CD14-positive monocyte (primary cell): ENCODE results near the gene XYLT1. TPM values are rescaled to one million over a fixed set of nuclear protein-coding genes. Genes with fewer than 3 reads are reported as not detected.

Experiments
- DNase-seq, 3 donors: peaks; one replicate each; pipeline ENCODE4 v3.0.0-alpha.2; 2011 to 2022
- H2AFZ ChIP-seq: 2 replicates; pipeline ENCODE4 v1.6.0; 2012; ENCODE audit warnings: mild to moderate bottlenecking, low read depth, low read length, inconsistent platforms; ENCODE audit not compliant: insufficient read depth, poor library complexity, severe bottlenecking
- H3K27ac ChIP-seq, 2 donors: 1 replicate in 1 of 2; 2 replicates in 1 of 2; pipeline ENCODE4 v1.5.1; 2012 to 2013; ENCODE audit warnings: low read length in 2 of 2, control low read depth in 1 of 2, inconsistent platforms in 1 of 2, low read depth in 1 of 2, mild to moderate bottlenecking in 1 of 2
- H3K27me3 ChIP-seq, 2 donors: one replicate each; pipeline versions ENCODE4 v1.6.0 to v1.6.1; 2011 to 2013; ENCODE audit warnings: low read length in 2 of 2; ENCODE audit not compliant: control insufficient read depth in 2 of 2, insufficient read depth in 2 of 2
- H3K36me3 ChIP-seq, 2 donors: replicated peaks in 1 of 2; 1 replicate in 1 of 2; 2 replicates in 1 of 2; pipeline versions ENCODE4 v1.5.1 to v1.6.1; 2012 to 2013; ENCODE audit warnings: low read length in 2 of 2, control low read depth in 1 of 2, inconsistent platforms in 1 of 2, mild to moderate bottlenecking in 1 of 2; ENCODE audit not compliant: insufficient read depth in 2 of 2, control insufficient read depth in 1 of 2
- H3K4me1 ChIP-seq, 2 donors: 1 replicate in 1 of 2; 2 replicates in 1 of 2; pipeline versions ENCODE4 v1.5.1 to v1.6.1; 2012 to 2013; ENCODE audit warnings: low read length in 2 of 2, control low read depth in 1 of 2, inconsistent platforms in 1 of 2, mild to moderate bottlenecking in 1 of 2, moderate library complexity in 1 of 2; ENCODE audit not compliant: insufficient read depth in 2 of 2, control insufficient read depth in 1 of 2
- H3K4me2 ChIP-seq: replicated peaks from 2 replicates; pipeline ENCODE3; 2012; ENCODE audit warnings: low read length, moderate library complexity, mild to moderate bottlenecking; ENCODE audit not compliant: poor library complexity, severe bottlenecking; ENCODE audit errors: extremely low read depth
- H3K4me3 ChIP-seq, 3 experiments: fragments of 200-600 bp in 1 of 3; sonication (generic) in 1 of 3; replicated peaks in 1 of 3; 1 replicate in 2 of 3; 2 replicates in 1 of 3; pipeline ENCODE4 v1.5.1; 2011 to 2013; ENCODE audit warnings: low read length in 3 of 3, mild to moderate bottlenecking in 3 of 3, control low read depth in 2 of 3, low read depth in 2 of 3, inconsistent platforms in 1 of 3, moderate library complexity in 1 of 3
- H3K79me2 ChIP-seq: 2 replicates; pipeline ENCODE4 v1.6.0; 2012; ENCODE audit warnings: mild to moderate bottlenecking, control low read depth, inconsistent platforms, low read length, moderate library complexity; ENCODE audit not compliant: insufficient read depth
- H3K9ac ChIP-seq: 2 replicates; pipeline ENCODE4 v1.6.0; 2017; ENCODE audit warnings: low read length, mild to moderate bottlenecking; ENCODE audit not compliant: insufficient read depth, poor library complexity, severe bottlenecking
- H3K9me3 ChIP-seq, 2 donors: replicated peaks in 1 of 2; 1 replicate in 1 of 2; 2 replicates in 1 of 2; pipeline versions ENCODE4 v1.5.1 to v1.6.1; 2012 to 2013; ENCODE audit warnings: low read length in 2 of 2, control low read depth in 1 of 2; ENCODE audit not compliant: control insufficient read depth in 1 of 2, insufficient read depth in 1 of 2
- H4K20me1 ChIP-seq: 2 replicates; pipeline ENCODE4 v1.6.0; 2012; ENCODE audit warnings: mild to moderate bottlenecking, low read length, control low read depth, moderate library complexity; ENCODE audit not compliant: insufficient read depth
- H3K27ac Mint-ChIP-seq, 7 donors: one replicate each; pipeline ENCODE4 v1.8.0; 2020; ENCODE audit warnings: mild to moderate bottlenecking in 7 of 7, mixed read lengths in 7 of 7, moderate library complexity in 6 of 7, inconsistent platforms in 2 of 7
- H3K27me3 Mint-ChIP-seq, 3 donors: one replicate each; pipeline ENCODE4 v1.8.0; 2021 to 2022; ENCODE audit warnings: low read depth in 3 of 3, mild to moderate bottlenecking in 3 of 3, mixed read lengths in 3 of 3, moderate library complexity in 3 of 3, inconsistent platforms in 1 of 3
- H3K36me3 Mint-ChIP-seq, 2 donors: one replicate each; pipeline ENCODE4 v1.8.0; 2020; ENCODE audit warnings: mixed read lengths in 2 of 2, inconsistent platforms in 1 of 2, mild to moderate bottlenecking in 1 of 2
- H3K4me1 Mint-ChIP-seq: one replicate; pipeline ENCODE4 v1.8.0; 2020; ENCODE audit warnings: mild to moderate bottlenecking, mixed read lengths
- H3K4me3 Mint-ChIP-seq, 2 donors: one replicate each; pipeline ENCODE4 v1.8.0; 2020; ENCODE audit warnings: mild to moderate bottlenecking in 2 of 2, mixed read lengths in 2 of 2, moderate library complexity in 1 of 2
- H3K9me3 Mint-ChIP-seq, 7 donors: one replicate each; pipeline ENCODE4 v1.8.0; 2020 to 2022; ENCODE audit warnings: mixed read lengths in 7 of 7, mild to moderate bottlenecking in 6 of 7, moderate library complexity in 6 of 7, inconsistent platforms in 2 of 7
- WGBS: methylation state at CpG from one replicate; pipeline ENCODE4 v1.1.5; 2013; ENCODE audit warnings: missing lambda C conversion rate; ENCODE audit not compliant: insufficient coverage; 5-methylcytosine and 5-hydroxymethylcytosine counted together
- intact Hi-C, 2 donors: fragments of 100-400 bp; cut with micrococcal nuclease; formaldehyde crosslinking; loops; one replicate each; pipeline versions ENCODE4 v1.15.0 to v1.15.1; 2023
- polyA plus RNA-seq, 3 donors: library from polyadenylated mRNA; depleted of rRNA in 1 of 3; unstranded in 2 of 3; stranded (reverse) in 1 of 3; fragments of 300-500 nt in 2 of 3; fragments of >200 nt in 1 of 3; fragmentation: Illumina TruSeq in 2 of 3; gene quantifications; 1 replicate in 2 of 3; 2 replicates in 1 of 3; pipeline ENCODE4 v1.2.3, GENCODE V29; 2012 to 2021
- TF ChIP-seq, protein P1 (sequence below): fragments of 200-600 bp; IDR thresholded peaks from one replicate; pipeline ENCODE4 v1.8.0; 2022; ENCODE audit warnings: antibody characterized with exemption, mild to moderate bottlenecking

XYLT1 gene
- polyA plus RNA-seq, 3 donors, result 0.51 to 9.4 (median 1.6) TPM

DNA sequence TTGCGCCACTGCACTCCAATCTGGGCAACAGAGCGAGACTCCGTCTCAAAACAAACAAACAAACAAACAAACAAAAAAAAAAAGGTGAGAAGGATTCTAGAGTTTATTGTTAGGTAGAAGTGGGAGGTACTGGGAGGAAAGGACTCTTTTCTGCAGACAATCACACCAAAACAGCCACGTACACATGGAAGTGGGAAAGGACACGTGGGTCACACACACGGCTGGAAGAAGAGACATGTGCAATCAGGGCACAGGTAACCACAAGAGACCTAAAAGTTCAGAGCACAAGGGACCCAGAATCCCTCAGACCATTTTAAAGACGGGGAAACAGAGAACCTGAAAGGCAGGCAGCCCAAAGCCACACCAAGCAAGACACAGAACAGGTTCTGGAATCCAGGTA, 20.5 kb downstream of the XYLT1 start:
- peaks cover 13 to 39% of the 10 kb centered on the region in 2 donors for H3K36me3 Mint-ChIP-seq
- Histone ChIP-seq H3K27me3 (no peaks in the 10 kb centered on the region), H3K79me2 (peaks cover 63% of the 10 kb centered on the region), H3K4me1 (peaks cover 69 to 73% of the 10 kb centered on the region in 2 donors), H3K4me3 (no peak overlapping the region), H4K20me1 (no peaks in the 10 kb centered on the region), H3K4me2 (no peak overlapping the region), H3K36me3 (peaks cover 0 to 8% of the 10 kb centered on the region in 2 donors), H3K27ac (peak overlapping the region; percentile 21 to 96), H3K9me3 (no peaks in the 10 kb centered on the region), H2AFZ (no peak overlapping the region), H3K9ac (no peak overlapping the region)
- H3K9me3 Mint-ChIP-seq, result peaks cover 0 to 3% (median 1%) of the 10 kb centered on the region in 7 donors
- no peak for DNase-seq
- peaks cover 69% of the 10 kb centered on the region for H3K4me1 Mint-ChIP-seq
- intact Hi-C loops, result loop anchor here in 1 of 2 donors (5.0 kb wide), 1 partner anchor 193 kb away; no protein-coding TSS in a partner anchor
- 92% methylated on average over 1 of the region's 7 CpGs for WGBS
- TF ChIP-seq, protein P1, sequence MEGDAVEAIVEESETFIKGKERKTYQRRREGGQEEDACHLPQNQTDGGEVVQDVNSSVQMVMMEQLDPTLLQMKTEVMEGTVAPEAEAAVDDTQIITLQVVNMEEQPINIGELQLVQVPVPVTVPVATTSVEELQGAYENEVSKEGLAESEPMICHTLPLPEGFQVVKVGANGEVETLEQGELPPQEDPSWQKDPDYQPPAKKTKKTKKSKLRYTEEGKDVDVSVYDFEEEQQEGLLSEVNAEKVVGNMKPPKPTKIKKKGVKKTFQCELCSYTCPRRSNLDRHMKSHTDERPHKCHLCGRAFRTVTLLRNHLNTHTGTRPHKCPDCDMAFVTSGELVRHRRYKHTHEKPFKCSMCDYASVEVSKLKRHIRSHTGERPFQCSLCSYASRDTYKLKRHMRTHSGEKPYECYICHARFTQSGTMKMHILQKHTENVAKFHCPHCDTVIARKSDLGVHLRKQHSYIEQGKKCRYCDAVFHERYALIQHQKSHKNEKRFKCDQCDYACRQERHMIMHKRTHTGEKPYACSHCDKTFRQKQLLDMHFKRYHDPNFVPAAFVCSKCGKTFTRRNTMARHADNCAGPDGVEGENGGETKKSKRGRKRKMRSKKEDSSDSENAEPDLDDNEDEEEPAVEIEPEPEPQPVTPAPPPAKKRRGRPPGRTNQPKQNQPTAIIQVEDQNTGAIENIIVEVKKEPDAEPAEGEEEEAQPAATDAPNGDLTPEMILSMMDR, result no peak
- no peak overlapping the region for H3K4me3 Mint-ChIP-seq
- peak overlapping the region; percentile 94 to 98 (median 96) for H3K27ac Mint-ChIP-seq
- H3K27me3 Mint-ChIP-seq, result peaks cover 0 to 3% (median 2%) of the 10 kb centered on the region in 3 donors

DNA sequence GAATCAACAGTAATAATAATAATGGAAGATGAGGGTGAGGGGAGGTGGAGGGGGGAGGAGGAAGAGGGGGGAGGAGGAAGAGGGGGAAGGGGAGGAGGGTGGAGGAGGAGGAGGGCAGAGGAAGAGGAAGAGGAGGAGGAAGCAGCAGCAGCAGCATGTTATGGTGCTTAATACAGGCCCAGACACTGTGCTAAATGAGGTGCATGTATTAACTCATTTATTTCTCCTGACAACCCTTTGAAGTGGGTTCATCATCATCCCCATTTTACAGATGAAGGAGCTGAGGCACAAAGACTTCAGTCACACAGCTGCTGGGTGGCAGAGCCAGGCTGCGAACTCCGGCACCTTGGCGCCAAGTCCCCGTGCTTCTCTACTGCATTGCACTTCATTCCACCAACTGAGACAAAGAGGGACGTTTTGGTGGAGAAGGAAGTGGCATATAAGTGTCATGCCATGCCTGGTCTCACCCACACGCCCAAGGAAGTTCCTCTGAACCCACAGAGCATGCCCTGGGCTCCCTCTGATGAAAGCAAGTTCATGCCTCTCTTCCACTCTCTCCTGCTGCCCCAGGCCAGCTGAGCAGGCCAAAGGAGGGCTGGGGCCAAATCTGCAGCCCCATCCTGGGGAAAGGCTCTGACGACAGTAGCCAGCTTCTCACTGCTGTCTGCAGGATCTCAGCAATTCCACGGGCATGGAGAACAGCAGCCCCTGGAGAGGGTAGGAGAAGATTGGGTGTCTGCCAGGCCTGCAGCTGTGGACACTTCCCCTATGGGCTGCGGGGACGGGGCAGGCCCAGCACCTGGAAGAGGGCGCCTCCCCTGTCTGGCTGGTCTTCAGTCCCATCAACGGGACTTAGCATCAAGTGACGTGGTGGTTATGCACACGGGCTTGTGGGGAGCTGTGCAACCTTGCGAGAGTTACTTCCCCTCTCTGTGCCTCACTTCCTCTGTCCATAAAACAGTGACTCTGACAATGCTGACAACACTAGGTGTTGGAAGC, 21.8 kb downstream of the XYLT1 start:
- Histone ChIP-seq H3K4me3 (peak overlapping the region in 1 of 3 experiments; percentile 44), H3K9ac (peak overlapping the region; percentile 71), H4K20me1 (no peaks in the 10 kb centered on the region), H3K4me1 (peaks cover 63 to 67% of the 10 kb centered on the region in 2 donors), H3K36me3 (peaks cover 2 to 9% of the 10 kb centered on the region in 2 donors), H3K79me2 (peaks cover 63% of the 10 kb centered on the region), H3K27ac (peak overlapping the region; percentile 79 to 96), H3K9me3 (no peaks in the 10 kb centered on the region), H3K27me3 (no peaks in the 10 kb centered on the region), H2AFZ (no peak overlapping the region), H3K4me2 (peak overlapping the region; percentile 45)
- Mint-ChIP-seq H3K36me3 (peaks cover 20 to 48% of the 10 kb centered on the region in 2 donors), H3K9me3 (peaks cover 0 to 4% (median 1%) of the 10 kb centered on the region in 7 donors), H3K4me3 (peak overlapping the region; percentile 31 to 69), H3K4me1 (peaks cover 62% of the 10 kb centered on the region), H3K27ac (peak overlapping the region; percentile 94 to 98 (median 96)), H3K27me3 (peaks cover 0 to 3% (median 2%) of the 10 kb centered on the region in 3 donors)
- peak; percentile 86 to 95 (median 93) for DNase-seq
- TF ChIP-seq, protein P1, result no peak
- intact Hi-C loops, result loop anchor here in 1 of 2 donors (2.0 to 5.0 kb wide), 2 partner anchors 32 to 67 kb away; no protein-coding TSS in a partner anchor
- 0% methylated on average over 4 of the region's 15 CpGs for WGBS
